ENCODE measurements around the gene GGA3. TPM values are rescaled to one million over a fixed set of nuclear protein-coding genes. Genes with fewer than 3 reads are reported as not detected.
A peak's percentile ranks its signal among the peaks of the same experiment; 100 is the strongest.

Gene GGA3
- total RNA-seq, 1 experiment from 2014 or later: 61.6 TPM

GRCh38 chr17:75270218-75270965, 9.0 kb upstream of the GGA3 start:
- intact Hi-C loops (cut with micrococcal nuclease; ENCODE audit: unreplicated experiment): no loop called here
- H3K4me3 ChIP-seq (ENCODE audit: low read depth in 2 of 2, low read length in 2 of 2): peak overlapping the region; percentile 81 to 93
- peak overlapping the region; percentile 88 for H3K27ac ChIP-seq (ENCODE audit: low read length)
- CTCF ChIA-PET: interaction anchor here (0.5 to 2.3 kb wide), 15 partner anchors 8 to 446 kb away, joined by 3 to 21 read pairs (median 4); partner anchors contain the start of genes GGA3, GRB2, MRPS7 and SLC25A19
- H3K27me3 ChIP-seq (ENCODE audit: control insufficient read depth, insufficient read depth, low read length): no peaks in the 10 kb centered on the region
- 0 out of 2 replicates have a peak, but pooled peaks have one; percentile 59 for TF ChIP-seq SIN3A (IDR thresholded peaks at IDR 0.05; ENCODE audit: borderline replicate concordance, insufficient read depth, low read depth, low read length)
- no peak for TF ChIP-seq REST (IDR thresholded peaks at IDR 0.05; ENCODE audit: insufficient read depth in 1 of 2, low read depth in 2 of 2, low read length in 1 of 2)
- TF ChIP-seq, protein P1, sequence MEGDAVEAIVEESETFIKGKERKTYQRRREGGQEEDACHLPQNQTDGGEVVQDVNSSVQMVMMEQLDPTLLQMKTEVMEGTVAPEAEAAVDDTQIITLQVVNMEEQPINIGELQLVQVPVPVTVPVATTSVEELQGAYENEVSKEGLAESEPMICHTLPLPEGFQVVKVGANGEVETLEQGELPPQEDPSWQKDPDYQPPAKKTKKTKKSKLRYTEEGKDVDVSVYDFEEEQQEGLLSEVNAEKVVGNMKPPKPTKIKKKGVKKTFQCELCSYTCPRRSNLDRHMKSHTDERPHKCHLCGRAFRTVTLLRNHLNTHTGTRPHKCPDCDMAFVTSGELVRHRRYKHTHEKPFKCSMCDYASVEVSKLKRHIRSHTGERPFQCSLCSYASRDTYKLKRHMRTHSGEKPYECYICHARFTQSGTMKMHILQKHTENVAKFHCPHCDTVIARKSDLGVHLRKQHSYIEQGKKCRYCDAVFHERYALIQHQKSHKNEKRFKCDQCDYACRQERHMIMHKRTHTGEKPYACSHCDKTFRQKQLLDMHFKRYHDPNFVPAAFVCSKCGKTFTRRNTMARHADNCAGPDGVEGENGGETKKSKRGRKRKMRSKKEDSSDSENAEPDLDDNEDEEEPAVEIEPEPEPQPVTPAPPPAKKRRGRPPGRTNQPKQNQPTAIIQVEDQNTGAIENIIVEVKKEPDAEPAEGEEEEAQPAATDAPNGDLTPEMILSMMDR (IDR thresholded peaks at IDR 0.05): no peak
- TF ChIP-seq POLR2AphosphoS5 (IDR thresholded peaks at IDR 0.05; ENCODE audit: low read depth, low read length): peak; percentile 47
- peak; percentile 36; the same call in 1 of the 2 replicates for TF ChIP-seq TCF7L2 (IDR thresholded peaks at IDR 0.05; ENCODE audit: low read depth, low read length)
- no peaks in the 10 kb centered on the region for H3K36me3 ChIP-seq (ENCODE audit: control insufficient read depth, insufficient read depth, low read length)
- in situ Hi-C loops (cut with HindIII; ENCODE audit: low pct_unique_long_range_greater_than_20kb, low sequenced_read_pairs): no loop called here
- DNase-seq (ENCODE audit: low read depth, low spot score) (peak; percentile 35), ATAC-seq (peak; percentile 72)
- BruUV-seq (replicated peaks): no TSS peak
- peaks cover 41% of the 10 kb centered on the region for H3K4me1 ChIP-seq (ENCODE audit: control insufficient read depth, insufficient read depth, low read length)
- no peaks in the 10 kb centered on the region for H3K9me3 ChIP-seq (ENCODE audit: control insufficient read depth, insufficient read depth, low read depth, low read length)
- POLR2A ChIA-PET: interaction anchor here (0.6 to 1.9 kb wide), 5 partner anchors 8 to 444 kb away, joined by 4 to 14 read pairs (median 6); partner anchors contain the start of genes MRPS7 and SLC25A19

DNA sequence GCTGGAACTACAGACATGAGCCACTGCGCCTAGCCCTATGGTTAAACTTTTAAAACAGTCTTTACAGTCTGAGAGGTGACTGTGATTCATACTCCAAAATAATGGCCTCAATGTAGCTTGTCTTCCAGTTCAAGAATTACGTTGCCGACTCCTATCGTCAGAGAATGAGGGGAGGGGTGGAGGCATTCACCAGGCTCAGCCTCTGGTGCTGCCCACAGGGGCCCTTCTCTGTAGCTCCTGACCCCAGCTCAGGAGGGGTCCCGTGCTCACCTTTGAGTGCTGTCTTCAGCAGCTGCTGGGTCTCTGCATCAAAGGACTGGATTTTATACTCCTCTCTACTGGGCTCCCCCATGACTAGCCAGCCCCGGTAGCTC, 8.4 kb upstream of the GGA3 start:
- intact Hi-C loops (cut with micrococcal nuclease; ENCODE audit: unreplicated experiment) (no loop called here), in situ Hi-C loops (cut with HindIII; ENCODE audit: low pct_unique_long_range_greater_than_20kb, low sequenced_read_pairs) (no loop called here)
- H3K27ac ChIP-seq (ENCODE audit: low read length): peak overlapping the region; percentile 88
- ChIA-PET CTCF (interaction anchor here (0.6 to 2.3 kb wide), 4 partner anchors 15 to 148 kb away, joined by 3 to 11 read pairs (median 6); partner anchors contain the start of gene SLC25A19), POLR2A (interaction anchor here (0.7 to 1.9 kb wide), 2 partner anchors 19 to 156 kb away, joined by 4 to 9 read pairs; partner anchors contain the start of gene SLC25A19)
- ATAC-seq (no peak), DNase-seq (ENCODE audit: low read depth, low spot score) (no peak)
- no peaks in the 10 kb centered on the region for H3K36me3 ChIP-seq (ENCODE audit: control insufficient read depth, insufficient read depth, low read length)
- no peaks in the 10 kb centered on the region for H3K27me3 ChIP-seq (ENCODE audit: control insufficient read depth, insufficient read depth, low read length)
- TF ChIP-seq, protein P1 (IDR thresholded peaks at IDR 0.05): no peak
- no peak for TF ChIP-seq SIN3A (IDR thresholded peaks at IDR 0.05; ENCODE audit: borderline replicate concordance, insufficient read depth, low read depth, low read length)
- no peak for TF ChIP-seq TCF7L2 (IDR thresholded peaks at IDR 0.05; ENCODE audit: low read depth, low read length)
- TF ChIP-seq REST (IDR thresholded peaks at IDR 0.05; ENCODE audit: insufficient read depth in 1 of 2, low read depth in 2 of 2, low read length in 1 of 2): no peak
- TF ChIP-seq POLR2AphosphoS5 (IDR thresholded peaks at IDR 0.05; ENCODE audit: low read depth, low read length): no peak
- H3K4me3 ChIP-seq (ENCODE audit: low read depth in 2 of 2, low read length in 2 of 2): peak overlapping the region; percentile 81 to 93
- H3K9me3 ChIP-seq (ENCODE audit: control insufficient read depth, insufficient read depth, low read depth, low read length): no peaks in the 10 kb centered on the region
- peaks cover 41% of the 10 kb centered on the region for H3K4me1 ChIP-seq (ENCODE audit: control insufficient read depth, insufficient read depth, low read length)
- no TSS peak for BruUV-seq (replicated peaks)

Data from Panc1 (cell line).